Stimulated activated CD4-positive, alpha-beta T cell treated with anti-CD3 and anti-CD28 coated beads, TNF-alpha, amount 100 ng/mL, for 4 hours (primary cell): ENCODE data around the gene NID2.

Experiments used
- DNase-seq, 3 experiments: peaks; one replicate each; pipeline ENCODE4 v3.0.0-alpha.2; 2020; ENCODE audit warnings: low read depth in 3 of 3

The NID2 gene

DNA sequence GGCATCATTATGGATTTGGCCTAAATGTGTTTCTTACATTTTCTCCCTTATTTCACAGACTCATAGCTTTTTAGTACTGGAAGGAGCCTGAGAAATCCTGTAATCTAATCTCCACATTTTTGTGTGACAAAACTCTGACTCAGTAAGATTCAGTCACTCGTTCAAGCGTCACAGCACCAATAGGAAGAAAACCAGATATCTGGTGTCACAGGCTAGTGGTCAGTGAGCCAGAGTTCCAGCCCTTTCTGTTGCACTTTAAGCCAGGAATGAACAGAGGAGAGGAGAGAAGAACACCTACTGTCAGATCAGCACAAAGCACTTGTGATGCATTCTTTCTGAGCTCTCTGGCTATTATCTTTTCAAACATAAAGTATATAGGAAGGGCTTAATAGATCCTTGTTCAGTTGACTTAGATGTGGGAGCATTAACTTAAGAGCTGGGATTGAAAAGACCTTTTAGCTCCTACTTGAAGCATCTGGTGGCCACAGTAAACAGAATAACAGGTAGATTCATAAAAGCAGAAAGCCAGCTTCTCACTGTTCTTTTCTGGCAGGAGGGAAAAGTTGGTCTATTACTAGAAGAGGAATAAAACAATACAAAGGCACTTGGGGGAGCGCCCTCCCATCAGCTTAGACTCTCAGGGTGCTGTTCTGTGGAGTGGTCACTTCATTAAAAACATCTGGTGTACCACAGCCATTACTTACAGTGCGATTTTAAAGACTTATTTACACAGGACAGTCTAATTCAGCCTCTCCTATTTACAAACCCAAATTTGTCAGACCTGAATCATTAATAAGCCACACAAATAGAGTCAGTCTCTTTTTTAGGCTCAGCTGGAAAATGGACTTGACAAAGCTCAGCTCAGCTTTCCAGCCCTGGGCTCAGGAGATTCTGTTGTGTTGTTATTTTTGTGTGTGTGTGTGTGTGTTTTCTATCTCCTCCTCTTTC lies 12.2 kb upstream of the NID2 start:
- no peak for DNase-seq

DNA sequence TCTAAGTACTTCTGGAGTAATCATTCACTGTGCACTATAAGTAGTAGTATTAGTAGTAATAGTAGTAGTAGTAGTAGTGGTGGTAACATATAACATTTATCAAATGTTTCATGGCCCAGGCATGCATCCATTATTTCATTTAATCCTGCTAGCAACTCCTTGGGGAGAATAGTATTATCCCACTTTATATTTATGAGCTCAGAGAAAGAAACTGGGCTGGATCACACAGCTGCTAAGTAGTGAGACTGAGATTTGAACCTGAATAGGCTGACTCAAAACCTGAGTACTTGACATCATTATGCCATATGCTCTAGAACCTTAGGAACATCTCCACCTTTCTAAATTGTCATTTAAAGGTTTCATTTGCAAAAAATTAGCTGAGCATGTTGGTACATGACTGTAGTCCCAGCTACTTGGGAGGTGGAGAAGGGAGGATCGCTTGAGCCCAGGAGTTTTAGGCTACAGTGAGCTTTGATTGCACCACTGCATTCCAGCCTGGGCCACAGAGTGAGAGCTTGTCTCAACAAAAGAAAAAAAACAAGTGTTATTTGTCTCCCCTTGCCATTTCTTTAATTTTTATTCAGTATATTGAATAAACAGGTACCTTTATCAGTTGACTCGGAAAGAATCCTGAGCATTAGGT lies 11.4 kb upstream of the NID2 start:
- DNase-seq: no peak

DNA sequence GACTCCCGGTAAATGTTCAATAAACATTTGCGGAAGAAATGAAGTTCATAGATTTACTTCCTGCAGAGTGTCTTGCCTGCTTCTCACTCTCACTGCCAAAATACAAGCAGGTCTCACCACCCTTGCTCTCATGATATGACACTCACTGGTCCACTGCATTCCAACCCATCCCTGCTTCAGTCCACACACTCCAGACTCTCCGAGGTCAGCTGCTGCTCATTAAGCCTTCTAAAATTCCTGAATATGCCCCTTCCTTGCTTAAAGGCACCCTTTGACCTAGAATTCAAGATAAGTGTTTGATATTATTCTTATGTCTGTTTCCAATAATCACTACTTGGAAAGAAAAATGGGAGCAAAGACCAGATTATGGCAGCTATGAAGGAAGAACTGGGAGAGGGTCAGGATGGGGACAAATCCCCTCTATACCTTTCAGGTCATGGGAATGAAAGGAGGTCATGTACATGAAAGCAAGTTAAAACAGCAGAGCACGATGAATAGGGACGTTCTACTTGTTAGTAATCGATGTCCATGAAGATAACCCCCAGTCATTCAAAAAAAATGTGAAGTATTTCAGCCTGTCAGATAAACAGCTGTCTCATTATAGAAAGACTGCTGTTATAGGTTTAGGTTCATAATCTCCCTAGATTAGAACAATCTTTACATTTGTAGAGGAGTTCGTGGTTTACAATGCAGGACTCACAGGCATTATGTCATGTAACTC lies 10.5 kb upstream of the NID2 start:
- no peak for DNase-seq

DNA sequence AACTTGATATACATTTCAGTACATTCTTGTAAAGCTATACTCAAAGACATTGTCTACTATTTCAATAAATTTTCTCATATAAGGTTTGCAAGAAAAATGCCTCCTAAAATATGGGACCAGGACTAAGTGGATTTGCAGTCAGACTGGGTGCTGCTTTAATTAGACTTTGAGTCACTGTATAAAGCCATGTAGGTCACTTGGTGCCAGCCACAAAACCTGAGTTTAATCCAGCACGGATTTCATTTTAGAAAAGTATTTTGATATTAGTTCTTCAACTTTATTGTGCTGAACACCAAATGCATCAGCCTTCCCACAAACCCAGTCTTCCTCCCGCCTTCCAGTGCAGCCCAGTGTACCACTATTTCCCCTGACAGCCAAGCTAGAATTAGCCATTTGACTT lies 9.9 kb upstream of the NID2 start:
- no peak for DNase-seq

DNA sequence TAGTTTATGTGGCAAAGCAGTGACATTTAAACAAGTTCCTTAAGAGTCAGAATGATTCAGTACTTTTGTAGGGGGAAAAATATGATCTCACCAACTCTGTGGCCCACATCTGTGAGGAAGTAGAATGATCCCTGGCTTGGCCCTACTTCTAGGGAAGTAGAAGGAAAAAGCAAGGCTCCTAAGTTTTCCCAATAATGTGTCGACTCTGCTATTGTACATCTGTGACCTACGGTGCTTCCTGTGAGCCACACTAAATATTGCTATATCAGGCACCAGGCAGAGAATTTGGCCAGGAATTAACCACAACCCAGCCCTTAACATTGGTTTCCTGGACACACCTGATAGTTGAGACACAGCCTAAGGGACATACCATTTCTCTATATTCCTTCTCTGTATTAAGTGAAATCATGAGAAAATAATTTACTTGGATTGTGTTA lies 9.3 kb upstream of the NID2 start:
- no peak for DNase-seq

DNA sequence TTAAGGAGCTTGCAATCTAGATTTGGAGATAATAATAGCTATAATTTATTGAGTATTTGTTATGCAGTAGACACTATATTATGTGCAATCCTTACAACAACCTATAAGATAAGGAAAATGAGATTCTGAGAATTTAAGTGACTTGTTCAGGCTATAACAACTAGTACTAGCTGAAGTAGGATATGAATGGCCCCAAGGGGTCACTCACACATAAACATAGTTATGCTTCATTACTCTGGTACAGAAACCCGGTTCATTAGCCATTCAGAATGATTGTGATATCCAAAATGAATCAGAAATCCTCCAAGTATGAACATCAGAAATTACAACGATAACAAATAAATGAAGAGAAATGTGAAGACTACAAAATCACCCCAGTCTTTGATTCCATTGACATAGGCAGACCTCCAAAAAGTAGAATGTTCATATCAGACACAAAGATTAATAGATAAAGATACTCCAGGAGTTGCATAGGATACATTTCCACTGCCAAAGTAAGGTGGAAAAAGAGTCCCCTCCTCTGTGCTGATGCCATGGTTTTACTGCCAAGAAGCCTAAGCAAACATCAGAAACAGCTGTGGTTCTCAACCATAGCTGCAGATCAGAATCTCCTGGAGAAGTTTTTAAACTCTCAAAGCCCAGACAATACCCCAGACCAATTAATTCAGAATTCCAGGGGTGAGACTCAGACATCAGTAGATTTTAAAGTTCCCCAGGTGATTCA lies 8.6 kb upstream of the NID2 start:
- no peak for DNase-seq

DNA sequence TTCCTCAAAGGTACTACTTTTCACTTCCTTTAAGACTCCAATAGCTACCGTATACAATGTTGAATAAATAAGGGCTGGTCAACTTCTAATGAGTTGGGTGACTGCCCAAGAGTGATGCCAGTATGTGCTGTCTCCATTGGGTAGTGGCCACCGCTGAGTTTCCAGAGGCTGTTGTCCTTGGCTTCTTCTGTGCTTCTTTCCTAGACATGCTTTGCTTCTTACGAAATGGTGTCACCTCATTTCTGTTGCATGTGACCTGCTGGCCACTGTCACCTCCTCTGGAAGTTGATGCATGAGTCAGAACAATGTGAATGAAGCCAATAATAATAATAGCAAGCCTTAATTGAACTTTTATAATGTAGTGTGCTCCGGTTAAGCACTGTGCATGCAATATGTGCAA lies 7.5 kb upstream of the NID2 start:
- no peak for DNase-seq

DNA sequence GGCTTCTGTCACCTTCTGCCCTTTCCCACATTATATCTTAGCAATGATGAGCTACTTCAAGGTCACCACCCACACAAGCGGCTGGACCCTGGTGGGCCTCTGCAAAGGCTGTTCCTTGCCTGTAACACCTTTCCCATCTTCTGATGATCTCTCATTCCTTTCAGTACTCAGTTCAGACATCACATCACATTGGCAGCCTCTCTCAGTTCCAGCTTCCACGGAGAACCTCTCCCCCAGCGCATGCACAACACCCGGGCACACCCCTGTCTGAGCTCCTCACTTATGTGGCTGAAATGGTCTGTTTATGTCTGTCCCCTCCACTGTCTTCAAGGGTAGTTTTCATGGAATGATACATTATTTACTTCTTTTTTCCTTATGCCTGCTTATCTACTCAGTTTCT lies 6.5 kb upstream of the NID2 start:
- DNase-seq: no peak

DNA sequence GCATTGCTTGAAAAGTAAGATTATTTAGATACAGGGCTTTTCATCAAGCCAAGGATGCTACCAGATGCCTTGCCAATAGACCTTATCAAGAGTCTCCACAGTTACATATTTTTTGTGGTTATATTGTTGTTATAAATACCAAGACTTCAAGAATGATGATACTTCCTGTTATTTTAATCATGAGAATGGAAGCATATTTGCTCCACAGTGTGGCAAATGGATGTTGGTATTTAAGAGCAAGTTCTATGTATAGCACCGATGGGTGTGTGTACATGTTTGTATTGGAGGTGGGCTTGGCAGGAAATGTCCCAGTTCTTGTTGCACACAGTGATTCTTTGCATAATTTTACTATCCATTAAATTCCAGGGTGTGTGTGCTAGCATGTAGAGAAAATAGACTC lies 4.4 kb upstream of the NID2 start:
- no peak for DNase-seq

DNA sequence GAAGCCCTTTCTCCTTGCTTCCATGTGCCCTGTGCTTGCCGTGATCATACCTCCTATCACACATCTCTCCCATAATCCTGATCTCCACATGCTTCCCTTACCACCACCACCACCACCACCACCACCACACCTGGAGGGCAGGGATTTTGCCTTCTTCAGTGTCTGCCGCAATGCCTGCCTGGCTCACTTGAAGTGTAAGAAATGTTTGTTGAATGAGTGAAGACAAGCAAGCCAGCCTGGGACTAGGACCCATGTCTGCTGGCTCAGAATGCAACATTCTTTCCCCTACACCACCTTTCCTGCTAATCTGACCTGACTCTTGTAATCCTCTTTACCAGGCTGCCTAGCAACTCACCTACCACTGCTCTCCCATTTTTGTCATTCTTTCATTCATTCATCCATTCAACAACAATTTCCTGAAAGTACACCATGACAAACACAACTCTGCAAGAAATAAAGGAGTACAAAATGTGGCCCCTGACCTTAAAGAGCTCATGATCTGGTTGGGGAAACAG lies 3.5 kb upstream of the NID2 start:
- DNase-seq: no peak

DNA sequence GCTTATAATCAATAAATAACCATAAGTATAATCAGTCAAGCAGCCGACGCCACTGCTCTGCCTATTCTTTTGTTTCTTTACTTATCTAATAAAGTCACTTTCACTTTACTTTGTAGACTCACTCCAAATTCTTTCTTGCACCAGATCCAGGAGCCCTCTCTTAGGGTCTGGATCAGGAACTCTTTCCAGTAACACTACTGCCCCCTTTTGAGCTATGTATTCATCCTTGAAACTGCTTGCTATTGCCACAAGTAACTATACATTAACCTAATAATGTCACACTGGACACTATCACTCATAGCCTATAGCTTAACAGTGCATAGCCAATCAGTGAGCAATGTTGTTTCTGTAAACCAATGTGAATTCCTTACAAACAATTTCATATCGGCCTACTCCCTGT lies 2.8 kb upstream of the NID2 start:
- DNase-seq: no peak

DNA sequence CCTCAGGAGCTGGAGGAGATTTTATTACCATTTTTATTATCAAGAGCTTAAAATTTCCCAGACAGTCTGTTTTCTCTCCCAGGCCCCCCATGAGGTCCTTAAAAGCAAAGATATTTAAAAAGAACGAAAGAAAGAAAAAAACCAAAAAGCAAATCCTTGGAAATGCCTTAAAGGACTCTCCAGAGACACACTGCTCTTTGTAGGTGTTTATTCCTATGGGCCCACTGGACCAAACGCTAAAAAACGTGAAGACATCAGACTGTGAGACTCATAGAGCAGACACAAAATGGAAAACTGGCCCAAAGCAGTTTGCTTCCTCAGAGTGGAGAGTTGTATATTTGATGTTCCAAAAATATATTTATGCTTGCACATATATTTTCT lies 1.2 kb upstream of the NID2 start:
- no peak for DNase-seq

DNA sequence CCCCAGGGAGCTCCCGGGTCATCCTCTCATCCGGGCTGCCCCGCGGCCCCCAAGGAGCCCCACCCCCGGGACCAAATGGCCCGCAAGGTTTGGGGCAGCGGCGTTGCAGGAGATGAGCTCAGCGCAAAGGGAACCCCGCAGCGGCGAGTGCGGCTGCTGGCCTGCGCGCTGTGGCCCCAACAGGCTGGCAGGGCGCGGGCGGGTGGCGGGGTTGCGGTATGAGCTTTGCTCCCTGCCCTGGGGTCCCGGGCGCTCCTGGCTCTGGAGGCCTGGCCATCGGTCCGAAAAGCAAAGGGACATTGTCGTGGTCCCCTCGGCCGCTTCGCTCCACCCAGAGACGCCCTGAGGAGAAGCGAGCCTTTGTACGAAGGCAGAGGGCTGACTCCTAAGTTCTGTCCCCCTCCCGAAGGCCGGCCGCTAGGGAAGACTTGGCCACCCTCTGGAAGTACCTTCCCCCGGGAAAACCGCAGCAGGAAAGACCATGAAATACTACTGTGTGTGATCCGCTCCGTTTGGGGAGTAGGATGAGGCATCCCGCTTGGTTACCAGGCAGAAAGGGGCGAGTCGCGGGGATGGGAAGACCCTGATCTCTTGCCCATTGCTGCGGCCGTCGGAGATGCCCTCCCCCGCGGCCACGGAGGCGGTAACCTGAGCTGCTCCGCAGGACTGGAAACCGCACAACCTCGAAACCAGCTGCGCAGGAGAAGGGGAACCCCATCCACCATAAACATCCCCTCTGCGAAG lies 620 bp upstream of the NID2 start:
- DNase-seq: no peak

DNA sequence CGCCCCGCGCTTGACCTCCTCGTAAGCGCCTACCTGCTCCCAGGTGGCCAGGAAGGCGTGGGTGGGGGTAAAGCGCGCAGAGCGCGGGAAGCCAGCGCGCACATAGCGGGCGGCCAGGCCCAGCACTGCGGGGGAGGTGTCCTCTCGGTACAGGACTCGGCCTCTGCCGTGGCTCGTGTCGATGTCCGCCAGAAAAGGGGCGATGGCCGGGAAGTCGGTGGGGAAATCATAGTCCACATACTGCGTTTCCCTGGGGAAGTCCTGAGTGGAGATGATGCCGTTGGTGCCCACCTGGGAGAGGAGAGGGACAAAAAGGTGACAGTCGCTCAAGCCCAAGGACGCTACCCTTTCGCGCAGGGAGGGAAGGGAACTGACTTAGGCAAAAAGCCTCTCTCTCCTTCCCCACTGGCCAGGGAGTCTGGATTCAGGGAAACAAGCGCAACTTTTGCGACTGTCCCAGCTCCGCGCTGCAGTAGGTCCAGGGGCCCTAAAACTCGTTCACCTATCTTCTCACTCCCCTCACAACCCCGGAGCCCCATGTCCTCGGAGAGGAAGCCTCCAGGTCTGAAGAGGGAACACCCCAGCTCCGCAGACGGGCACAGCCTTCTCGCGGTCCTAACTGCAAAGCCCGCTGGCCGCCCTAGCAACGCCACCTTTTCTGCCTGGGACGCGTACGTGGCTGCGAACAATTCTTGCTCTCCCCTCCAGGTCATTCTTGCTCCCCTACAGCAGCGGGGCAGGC lies 815 bp downstream of the NID2 start:
- DNase-seq: no peak

DNA sequence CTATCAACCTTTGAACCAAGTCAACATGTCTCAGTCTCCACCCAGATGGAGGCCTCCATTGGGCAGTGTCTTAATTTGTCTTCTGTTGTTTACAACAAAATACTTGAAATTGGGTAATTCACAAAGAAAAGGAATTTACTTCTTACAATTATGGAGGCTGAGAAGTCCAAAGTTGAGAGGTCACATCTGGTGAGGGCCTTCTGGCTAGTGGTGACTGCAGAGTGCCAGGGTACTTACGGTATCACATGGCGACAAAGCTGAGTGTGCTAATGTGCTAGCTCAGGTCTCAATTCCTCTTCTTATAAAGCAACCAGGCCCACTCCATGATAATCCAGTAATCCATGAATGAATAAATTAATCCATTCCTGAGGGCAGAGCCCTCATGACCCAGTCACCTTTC lies 4.7 kb downstream of the NID2 start:
- DNase-seq: no peak

DNA sequence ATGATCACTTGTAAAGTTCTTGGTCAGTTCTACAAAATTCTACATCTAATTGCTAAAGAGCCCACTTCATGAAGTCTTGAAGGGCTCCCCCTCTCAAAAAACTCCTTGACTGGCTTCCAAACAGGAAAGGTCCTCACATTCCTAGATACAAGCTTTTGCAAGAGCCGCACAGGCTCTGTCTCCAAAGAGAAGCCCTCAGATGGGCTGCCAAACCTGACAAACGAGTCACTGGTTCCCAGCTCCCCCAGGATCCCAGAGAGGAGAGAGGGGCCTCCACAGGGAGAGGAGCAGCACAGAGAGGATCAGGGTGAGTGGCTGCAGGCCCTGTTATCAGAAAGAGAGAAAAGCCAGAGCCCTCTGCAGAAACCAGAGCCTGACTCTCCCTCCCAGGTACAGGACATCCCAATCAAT lies 5.8 kb downstream of the NID2 start:
- DNase-seq: no peak

DNA sequence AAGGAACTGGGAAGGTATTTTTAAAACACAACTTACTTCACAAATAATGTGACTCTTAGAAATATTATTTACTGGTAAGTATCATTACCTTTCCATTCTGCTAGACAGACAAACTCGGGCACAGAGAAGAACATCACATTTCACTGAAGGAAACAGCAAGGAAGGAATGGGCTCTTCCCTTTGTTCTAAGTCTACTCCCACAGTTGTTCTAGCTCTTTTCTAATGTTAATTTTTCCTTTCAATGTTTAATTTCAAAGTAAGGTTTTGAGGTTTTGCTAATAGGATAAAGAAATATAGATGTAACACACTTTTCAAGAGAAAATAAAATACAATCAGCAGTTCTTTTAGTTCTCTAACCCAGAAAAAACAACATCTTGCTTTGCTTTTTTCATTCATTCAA lies 7.0 kb downstream of the NID2 start:
- no peak for DNase-seq

DNA sequence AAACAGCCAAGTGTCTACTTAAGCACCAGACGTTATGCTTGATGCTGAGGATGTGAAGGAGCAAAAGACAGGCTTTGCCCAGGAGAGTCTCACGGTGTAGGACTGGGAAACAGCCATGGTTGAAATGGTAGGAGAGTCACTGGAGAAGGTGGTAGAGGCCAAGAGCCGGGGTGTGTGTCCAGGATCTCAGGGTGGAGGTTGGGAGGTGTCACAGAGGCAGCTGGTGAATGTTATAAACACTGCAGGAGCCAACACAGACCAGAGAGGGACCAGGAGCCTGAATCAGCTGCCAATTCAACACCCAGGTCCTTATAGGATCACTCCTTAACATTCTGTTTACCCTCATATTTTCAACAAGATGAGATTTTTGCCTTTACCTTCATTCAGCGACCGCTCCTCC lies 7.5 kb downstream of the NID2 start:
- DNase-seq: no peak

DNA sequence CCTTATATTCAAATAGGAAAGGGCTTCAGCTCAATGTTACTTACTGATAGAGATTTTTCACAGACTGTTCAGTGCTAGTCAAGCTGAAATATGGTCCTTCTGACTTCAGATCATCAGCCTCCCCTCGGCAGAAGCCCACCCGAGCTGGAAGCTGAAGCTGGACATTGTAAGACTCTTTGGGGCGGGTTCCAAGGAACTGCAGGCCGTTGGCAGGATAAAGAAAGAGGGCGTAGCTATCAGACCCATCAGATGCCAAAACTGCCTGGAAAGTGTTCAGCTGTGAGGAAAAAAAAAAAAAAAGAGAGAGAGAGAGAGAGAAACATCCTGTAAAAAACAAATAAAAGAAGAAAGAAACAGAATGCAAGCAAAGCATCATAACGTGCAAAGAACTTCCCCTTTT lies 8.8 kb downstream of the NID2 start:
- DNase-seq: no peak

DNA sequence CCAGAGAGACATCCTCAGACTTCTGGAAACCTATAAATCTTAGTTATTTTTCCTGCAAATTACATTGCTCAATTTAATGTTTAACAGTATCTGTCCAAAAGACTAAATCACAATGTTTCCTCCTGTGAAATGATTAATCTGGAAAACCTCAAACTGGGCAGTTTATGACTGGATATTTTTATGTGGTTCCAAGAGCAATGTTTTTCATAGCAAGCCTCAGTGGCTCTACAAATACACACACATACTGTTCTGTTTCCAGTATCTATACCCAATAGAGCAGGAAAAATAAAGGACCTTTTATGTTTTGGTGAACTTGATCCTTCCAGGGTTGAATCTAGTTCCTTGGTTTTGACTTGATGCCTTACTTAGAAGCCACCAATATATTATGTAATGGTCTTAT lies 9.2 kb downstream of the NID2 start:
- no peak for DNase-seq
